Gastrocnemius medialis (tissue), 4 donors: Measurements from ENCODE around the gene NRG3.

Experiments
- CTCF ChIP-seq, 5 experiments: fragments of 450-650 bp in 3 of 5; fragments of 200-600 bp in 2 of 5; sonication (generic) in 2 of 5; IDR thresholded peaks in 4 of 5; conservative IDR thresholded peaks in 1 of 5; 1 replicate in 4 of 5; 2 replicates in 1 of 5; pipeline ENCODE4 v1.5.1; 2016 to 2019; ENCODE audit warnings: antibody characterized with exemption in 5 of 5, mild to moderate bottlenecking in 3 of 5, moderate library complexity in 3 of 5
- POLR2A ChIP-seq, 2 donors: fragments of 450-650 bp; IDR thresholded peaks; one replicate each; pipeline ENCODE4 v1.6.1; 2017; ENCODE audit warnings: antibody characterized with exemption in 2 of 2, mild to moderate bottlenecking in 2 of 2, moderate library complexity in 2 of 2

- TF ChIP-seq CTCF (IDR thresholded peaks at IDR 0.05 in 4 of 5, conservative IDR thresholded peaks at IDR 0.05 in 1 of 5): no peak
- no peak for TF ChIP-seq POLR2A (IDR thresholded peaks at IDR 0.05)
These were observed 722.8 kb downstream of the NRG3 start for GRCh38 chr10:82597840-82598239.
